IMR-90 (cell line): Measurements from ENCODE around the gene THEMIS2. TPM values are rescaled to one million over a fixed set of nuclear protein-coding genes. Genes with fewer than 3 reads are reported as not detected.

Experiments
- ATAC-seq: fragments of 200-7000 bp; cut with Tn5 transposase; 2 replicates; pipeline ENCODE4 v1.9.1; 2020; ENCODE audit warnings: low read depth, mild to moderate bottlenecking, moderate library complexity
- BruUV-seq: library from RNA; stranded (reverse); fragments of 400-500 nt; replicated peaks from 2 replicates; lab custom pipeline; 2021; lab: Mats Ljungman, UMichigan
- CTCF ChIA-PET: fragments of 300-600 bp; formaldehyde crosslinking; extraction: SDS; loops from one replicate; lab custom pipeline; 2021; ENCODE audit warnings: antibody characterized with exemption; lab: Yijun Ruan, JAX
- POLR2A ChIA-PET: fragments of 300-600 bp; sonication (Branson Sonifier 250); formaldehyde crosslinking; loops from one replicate; lab custom pipeline; 2022; ENCODE audit warnings: antibody characterized with exemption; ENCODE audit not compliant: unreplicated experiment; lab: Charles Lee
- DNase-seq: peaks from one replicate; pipeline ENCODE4 v3.0.0; 2013
- H2AFZ ChIP-seq: replicated peaks from 2 replicates; pipeline ENCODE3; 2013; ENCODE audit warnings: low read length, mild to moderate bottlenecking; ENCODE audit not compliant: poor library complexity
- H2AK5ac ChIP-seq: 2 replicates; pipeline ENCODE4 v1.6.1; 2013; ENCODE audit warnings: low read depth, low read length, inconsistent platforms
- H2AK9ac ChIP-seq: replicated peaks from 2 replicates; pipeline ENCODE3; 2013; ENCODE audit warnings: mild to moderate bottlenecking, low read depth, low read length, moderate library complexity; ENCODE audit not compliant: poor library complexity
- H2BK120ac ChIP-seq: 2 replicates; pipeline ENCODE4 v1.6.1; 2013; ENCODE audit warnings: low read depth, low read length, inconsistent platforms
- H2BK15ac ChIP-seq: 3 replicates; pipeline ENCODE4 v1.6.1; 2013; ENCODE audit warnings: low read depth, low read length, inconsistent platforms
- H2BK20ac ChIP-seq: 2 replicates; pipeline ENCODE4 v1.6.1; 2013; ENCODE audit warnings: low read depth, mild to moderate bottlenecking, inconsistent platforms, low read length, moderate library complexity
- H2BK5ac ChIP-seq: 2 replicates; pipeline ENCODE4 v1.6.1; 2013; ENCODE audit warnings: mild to moderate bottlenecking, low read depth, low read length, inconsistent platforms; ENCODE audit not compliant: poor library complexity, severe bottlenecking
- H3K14ac ChIP-seq: replicated peaks from 2 replicates; pipeline ENCODE4 v1.6.1; 2013; ENCODE audit warnings: low read depth, low read length, inconsistent platforms
- H3K18ac ChIP-seq: 2 replicates; pipeline ENCODE4 v1.6.1; 2013; ENCODE audit warnings: low read depth, low read length, control low read depth
- H3K23ac ChIP-seq: 2 replicates; pipeline ENCODE4 v1.6.1; 2013; ENCODE audit warnings: low read depth, low read length, inconsistent platforms
- H3K27ac ChIP-seq: 2 replicates; pipeline ENCODE4 v1.5.1; 2013; ENCODE audit warnings: mild to moderate bottlenecking, control low read depth, low read length; ENCODE audit not compliant: insufficient read depth
- H3K27me3 ChIP-seq: 2 replicates; pipeline ENCODE4 v1.6.1; 2013; ENCODE audit warnings: low read length; ENCODE audit not compliant: control insufficient read depth, insufficient read depth
- H3K36me3 ChIP-seq: 2 replicates; pipeline ENCODE4 v1.6.1; 2013; ENCODE audit warnings: low read length, mixed read lengths; ENCODE audit not compliant: control insufficient read depth, insufficient read depth
- H3K4ac ChIP-seq: 2 replicates; pipeline ENCODE4 v1.6.1; 2013; ENCODE audit warnings: low read depth, low read length, inconsistent platforms
- H3K4me1 ChIP-seq: 2 replicates; pipeline ENCODE4 v1.6.1; 2013; ENCODE audit warnings: low read length, mixed read lengths; ENCODE audit not compliant: control insufficient read depth, insufficient read depth
- H3K4me2 ChIP-seq: 2 replicates; pipeline ENCODE4 v1.6.1; 2013; ENCODE audit warnings: low read depth, mild to moderate bottlenecking, control low read depth, low read length, moderate library complexity
- H3K4me3 ChIP-seq: 2 replicates; pipeline ENCODE4 v1.5.1; 2013; ENCODE audit warnings: low read depth, mild to moderate bottlenecking, control low read depth, low read length, moderate library complexity; ENCODE audit not compliant: insufficient read depth
- H3K56ac ChIP-seq: 2 replicates; pipeline ENCODE4 v1.6.1; 2013; ENCODE audit warnings: low read length, inconsistent platforms; ENCODE audit not compliant: insufficient read depth; ENCODE audit errors: extremely low read depth
- H3K79me1 ChIP-seq, 2 experiments: 2 replicates each; pipeline ENCODE4 v1.6.1; 2013; ENCODE audit warnings: low read length in 2 of 2, inconsistent platforms in 1 of 2, low read depth in 1 of 2
- H3K9ac ChIP-seq: 2 replicates; pipeline ENCODE4 v1.6.1; 2013; ENCODE audit warnings: low read depth, low read length, control low read depth
- H3K9me1 ChIP-seq: 2 replicates; pipeline ENCODE4 v1.6.1; 2013; ENCODE audit warnings: low read length, inconsistent platforms; ENCODE audit not compliant: insufficient read depth
- H3K9me3 ChIP-seq: 2 replicates; pipeline ENCODE4 v1.6.1; 2013; ENCODE audit warnings: low read length; ENCODE audit not compliant: control insufficient read depth, insufficient read depth
- H4K20me1 ChIP-seq: 2 replicates; pipeline ENCODE4 v1.6.1; 2013; ENCODE audit warnings: low read length, inconsistent platforms; ENCODE audit not compliant: insufficient read depth
- H4K5ac ChIP-seq: 2 replicates; pipeline ENCODE4 v1.6.1; 2013; ENCODE audit warnings: mild to moderate bottlenecking, low read depth, low read length, control low read depth
- H4K8ac ChIP-seq, 2 experiments: 2 replicates each; pipeline ENCODE4 v1.6.1; 2013; ENCODE audit warnings: low read depth in 2 of 2, low read length in 2 of 2, control low read depth in 1 of 2, inconsistent platforms in 1 of 2
- H4K91ac ChIP-seq: 2 replicates; pipeline ENCODE4 v1.6.1; 2013; ENCODE audit warnings: low read depth, low read length, inconsistent platforms; ENCODE audit not compliant: insufficient read depth
- BHLHE40 ChIP-seq: fragments of 150-350 bp; IDR thresholded peaks from 2 replicates; pipeline ENCODE4 v1.6.1; 2016; ENCODE audit warnings: mild to moderate bottlenecking, low read depth, low read length
- CEBPB ChIP-seq: IDR thresholded peaks from 2 replicates; pipeline ENCODE4 v1.6.1; 2012; ENCODE audit warnings: low read depth, low read length, improper control_type of control experiment
- CTCF ChIP-seq: conservative IDR thresholded peaks from 2 replicates; pipeline ENCODE4 v1.5.1; 2012; ENCODE audit warnings: mild to moderate bottlenecking, low read depth, low read length, improper control_type of control experiment
- ELK1 ChIP-seq: fragments of 150-350 bp; IDR thresholded peaks from 2 replicates; pipeline ENCODE4 v1.6.1; 2016; ENCODE audit warnings: low read depth, mild to moderate bottlenecking, low read length, moderate library complexity, borderline replicate concordance
- FOS ChIP-seq: fragments of 150-350 bp; IDR thresholded peaks from 2 replicates; pipeline ENCODE4 v1.6.1; 2016; ENCODE audit warnings: low read depth, low read length
- MAFK ChIP-seq: IDR thresholded peaks from 2 replicates; pipeline ENCODE4 v1.6.1; 2012; ENCODE audit warnings: low read depth, low read length, improper control_type of control experiment
- MAZ ChIP-seq: IDR thresholded peaks from 2 replicates; pipeline ENCODE4 v1.6.1; 2012; ENCODE audit warnings: low read depth, mild to moderate bottlenecking, low read length, improper control_type of control experiment, moderate library complexity, borderline replicate concordance
- MXI1 ChIP-seq: IDR thresholded peaks from 2 replicates; pipeline ENCODE4 v1.6.1; 2012; ENCODE audit warnings: low read depth, mild to moderate bottlenecking, low read length, moderate library complexity, borderline replicate concordance
- POLR2A ChIP-seq: IDR thresholded peaks from 2 replicates; pipeline ENCODE4 v1.6.1; 2012; ENCODE audit warnings: mild to moderate bottlenecking, low read depth, low read length
- RAD21 ChIP-seq: IDR thresholded peaks from 2 replicates; pipeline ENCODE4 v1.6.1; 2012; ENCODE audit warnings: low read length, improper control_type of control experiment
- RFX5 ChIP-seq: IDR thresholded peaks from 2 replicates; pipeline ENCODE4 v1.8.0; 2012; ENCODE audit warnings: low read depth, mild to moderate bottlenecking, low read length, moderate library complexity
- SMC3 ChIP-seq: fragments of 150-350 bp; IDR thresholded peaks from 2 replicates; pipeline ENCODE4 v1.6.1; 2016; ENCODE audit warnings: low read depth, mild to moderate bottlenecking, antibody characterized with exemption, low read length, moderate library complexity
- USF2 ChIP-seq: fragments of 150-350 bp; IDR thresholded peaks from 2 replicates; pipeline ENCODE4 v1.6.1; 2017; ENCODE audit warnings: mild to moderate bottlenecking, antibody characterized with exemption, low read length, low read depth
- WGBS, 2 experiments: methylation state at CpG; one replicate each; pipeline versions ENCODE4 v1.1.5 to v1.1.7; 2013; ENCODE audit warnings: missing lambda C conversion rate in 2 of 2; ENCODE audit not compliant: insufficient read length in 1 of 2; ENCODE audit errors: extremely low coverage in 2 of 2; 5-methylcytosine and 5-hydroxymethylcytosine counted together
- dilution Hi-C: fragments of 300-500 bp; cut with HindIII; formaldehyde crosslinking; loops from one replicate; pipeline ENCODE4 v1.14.3; 2018; ENCODE audit warnings: low sequenced_read_pairs; ENCODE audit not compliant: unreplicated experiment
- in situ Hi-C: fragments of 300-500 bp; cut with MboI; formaldehyde crosslinking; loops from 3 replicates; pipeline ENCODE4 v1.14.3; 2019; ENCODE audit warnings: low sequenced_read_pairs, inconsistent platforms, mixed read lengths
- intact Hi-C: fragments of 100-400 bp; cut with micrococcal nuclease; formaldehyde crosslinking; loops from 2 replicates; pipeline ENCODE4 v1.10.0; 2022
- polyA plus RNA-seq, 3 experiments: library from polyadenylated mRNA; depleted of rRNA; stranded (reverse); fragments of >200 nt; gene quantifications; 2 replicates each; pipeline ENCODE4 v1.2.3, GENCODE V29; 2012; ENCODE audit warnings: low replicate concordance in 1 of 3
- total RNA-seq: library from RNA; depleted of rRNA; stranded (reverse); fragments of >200 nt; gene quantifications from 2 replicates; pipeline ENCODE4 v1.2.3, GENCODE V29; 2012

The THEMIS2 gene
- total and polyA plus RNA-seq, 2 of the 4 experiments (the other 2 are of a cell fraction): 4.5 to 5.0 TPM

GRCh38 chr1:27887215-27888021 is 15.1 kb downstream of the THEMIS2 start:
- Histone ChIP-seq H3K9ac (no peak overlapping the region), H4K5ac (no peak overlapping the region), H4K91ac (no peak overlapping the region), H2AFZ (no peak overlapping the region), H3K9me3 (no peaks in the 10 kb centered on the region), H3K4ac (no peak overlapping the region), H4K8ac (no peak overlapping the region), H3K18ac (no peak overlapping the region), H2BK120ac (no peak overlapping the region), H3K4me3 (no peak overlapping the region), H2BK5ac (no peak overlapping the region), H3K79me1 (no peaks in the 10 kb centered on the region), H3K27ac (no peak overlapping the region), H4K20me1 (no peaks in the 10 kb centered on the region), H2AK9ac (no peak overlapping the region), H3K9me1 (no peaks in the 10 kb centered on the region), H3K14ac (no peak overlapping the region), H2AK5ac (no peak overlapping the region), H2BK15ac (no peak overlapping the region), H3K4me1 (no peaks in the 10 kb centered on the region), H3K4me2 (no peak overlapping the region), H3K23ac (no peak overlapping the region), H3K27me3 (no peaks in the 10 kb centered on the region), H3K36me3 (peaks cover 6% of the 10 kb centered on the region), H3K56ac (no peak overlapping the region), H2BK20ac (no peak overlapping the region)
- no CpG with 5 or more reads among the region's 8 CpGs for WGBS, 2 experiments
- in situ Hi-C loops: no loop called here
- ChIA-PET POLR2A (no interaction called here), CTCF (no interaction called here)
- dilution Hi-C loops: no loop called here
- intact Hi-C loops: no loop called here
- no TSS peak for BruUV-seq
- TF ChIP-seq RAD21 (no peak), MAZ (no peak), POLR2A (no peak), CEBPB (no peak), ELK1 (no peak), BHLHE40 (no peak), SMC3 (no peak), MAFK (no peak), FOS (no peak), USF2 (no peak), RFX5 (no peak), MXI1 (no peak), CTCF (no peak)
- DNase-seq (no peak), ATAC-seq (no peak)
